HG03095 (cell line): ENCODE data around the gene MINDY2.
"Not testable (repeated sequence)": the region's sequence is repeated elsewhere in the genome, so short reads cannot be mapped to it uniquely, and the experiment has no call there.

ENCODE experiments used
- ATAC-seq: cut with Tn5 transposase; IDR thresholded peaks from one replicate; pipeline ENCODE4 v1.9.1; 2021; ENCODE audit warnings: moderate library complexity; ENCODE audit not compliant: unreplicated experiment

The MINDY2 gene

GRCh38 chr15:58749532-58750337, 21.4 kb upstream of the MINDY2 start, which contains the start of gene ADAM10:
TSS of gene ADAM10 (minus strand) at chr15:58749707. CDS start at chr15:58749534, 173 bp downstream.
- peak; percentile 70 for ATAC-seq

GRCh38 chr15:58752716-58753115, 18.4 kb upstream of the MINDY2 start:
- no peak for ATAC-seq

GRCh38 chr15:58755350-58755749, 15.8 kb upstream of the MINDY2 start:
- ATAC-seq: no peak

GRCh38 chr15:58755956-58756355, 15.1 kb upstream of the MINDY2 start:
- no peak for ATAC-seq

- ATAC-seq: no peak
These were observed 13.0 kb upstream of the MINDY2 start for GRCh38 chr15:58758141-58758540.

- ATAC-seq: no peak
These were observed 10.6 kb upstream of the MINDY2 start for GRCh38 chr15:58760385-58761009.

- no peak for ATAC-seq
These were observed 10.1 kb upstream of the MINDY2 start for GRCh38 chr15:58761010-58761388.

GRCh38 chr15:58762285-58762684, 8.8 kb upstream of the MINDY2 start:
- ATAC-seq: no peak

GRCh38 chr15:58762731-58763130, 8.4 kb upstream of the MINDY2 start:
- no peak for ATAC-seq

GRCh38 chr15:58764468-58764867, 6.6 kb upstream of the MINDY2 start:
- no peak for ATAC-seq

- no peak for ATAC-seq
These were observed 4.8 kb upstream of the MINDY2 start for GRCh38 chr15:58766290-58766689.

- ATAC-seq: not testable (repeated sequence)
These were observed 2.5 kb upstream of the MINDY2 start for GRCh38 chr15:58768601-58769004.

GRCh38 chr15:58770519-58770856, 614 bp upstream of the MINDY2 start:
- ATAC-seq: no peak

- peak; percentile 2 for ATAC-seq
These were observed 634 bp downstream of the MINDY2 start for GRCh38 chr15:58771621-58772250.

GRCh38 chr15:58773024-58773423, 1.9 kb downstream of the MINDY2 start:
- ATAC-seq: no peak

- ATAC-seq: no peak
These were observed 4.3 kb downstream of the MINDY2 start for GRCh38 chr15:58775402-58775801.

GRCh38 chr15:58777107-58777506, 6.0 kb downstream of the MINDY2 start:
- no peak for ATAC-seq

- no peak for ATAC-seq
These were observed 8.5 kb downstream of the MINDY2 start for GRCh38 chr15:58779554-58779953.

- no peak for ATAC-seq
These were observed 14.3 kb downstream of the MINDY2 start for GRCh38 chr15:58785355-58785754.

GRCh38 chr15:58788056-58788710, 17.1 kb downstream of the MINDY2 start:
- ATAC-seq: no peak

- ATAC-seq: no peak
These were observed 22.8 kb downstream of the MINDY2 start for GRCh38 chr15:58793862-58794261.

- ATAC-seq: no peak
These were observed 24.7 kb downstream of the MINDY2 start for GRCh38 chr15:58795825-58796224.
